IMR-90 (cell line): ENCODE measurements around the gene ATP2C2.

Source experiments
- BHLHE40 ChIP-seq: fragments of 150-350 bp; IDR thresholded peaks from 2 replicates; pipeline ENCODE4 v1.6.1; 2016; ENCODE audit warnings: mild to moderate bottlenecking, low read depth, low read length
- CEBPB ChIP-seq: IDR thresholded peaks from 2 replicates; pipeline ENCODE4 v1.6.1; 2012; ENCODE audit warnings: low read depth, low read length, improper control_type of control experiment
- CHD1 ChIP-seq: IDR thresholded peaks from 2 replicates; pipeline ENCODE4 v1.6.1; 2012; ENCODE audit warnings: low read depth, low read length, improper control_type of control experiment
- CTCF ChIP-seq: conservative IDR thresholded peaks from 2 replicates; pipeline ENCODE4 v1.5.1; 2012; ENCODE audit warnings: mild to moderate bottlenecking, low read depth, low read length, improper control_type of control experiment
- FOS ChIP-seq: fragments of 150-350 bp; IDR thresholded peaks from 2 replicates; pipeline ENCODE4 v1.6.1; 2016; ENCODE audit warnings: low read depth, low read length
- MAFK ChIP-seq: IDR thresholded peaks from 2 replicates; pipeline ENCODE4 v1.6.1; 2012; ENCODE audit warnings: low read depth, low read length, improper control_type of control experiment
- MAZ ChIP-seq: IDR thresholded peaks from 2 replicates; pipeline ENCODE4 v1.6.1; 2012; ENCODE audit warnings: low read depth, mild to moderate bottlenecking, low read length, improper control_type of control experiment, moderate library complexity, borderline replicate concordance
- MXI1 ChIP-seq: IDR thresholded peaks from 2 replicates; pipeline ENCODE4 v1.6.1; 2012; ENCODE audit warnings: low read depth, mild to moderate bottlenecking, low read length, moderate library complexity, borderline replicate concordance
- POLR2A ChIP-seq: IDR thresholded peaks from 2 replicates; pipeline ENCODE4 v1.6.1; 2012; ENCODE audit warnings: mild to moderate bottlenecking, low read depth, low read length
- RAD21 ChIP-seq: IDR thresholded peaks from 2 replicates; pipeline ENCODE4 v1.6.1; 2012; ENCODE audit warnings: low read length, improper control_type of control experiment
- RCOR1 ChIP-seq: IDR thresholded peaks from 2 replicates; pipeline ENCODE4 v1.6.1; 2012; ENCODE audit warnings: mild to moderate bottlenecking, low read length, improper control_type of control experiment; ENCODE audit not compliant: insufficient replicate concordance
- RFX5 ChIP-seq: IDR thresholded peaks from 2 replicates; pipeline ENCODE4 v1.8.0; 2012; ENCODE audit warnings: low read depth, mild to moderate bottlenecking, low read length, moderate library complexity
- SMC3 ChIP-seq: fragments of 150-350 bp; IDR thresholded peaks from 2 replicates; pipeline ENCODE4 v1.6.1; 2016; ENCODE audit warnings: low read depth, mild to moderate bottlenecking, antibody characterized with exemption, low read length, moderate library complexity
- USF2 ChIP-seq: fragments of 150-350 bp; IDR thresholded peaks from 2 replicates; pipeline ENCODE4 v1.6.1; 2017; ENCODE audit warnings: mild to moderate bottlenecking, antibody characterized with exemption, low read length, low read depth

- no peak for TF ChIP-seq CHD1
- TF ChIP-seq CTCF: no peak
- TF ChIP-seq SMC3: no peak
- TF ChIP-seq POLR2A: no peak
- TF ChIP-seq CEBPB: peak; percentile 61
- no peak for TF ChIP-seq RCOR1
- TF ChIP-seq MAFK: no peak
- no peak for TF ChIP-seq FOS
- TF ChIP-seq RFX5: no peak
- TF ChIP-seq RAD21: no peak
- TF ChIP-seq MAZ: no peak
- no peak for TF ChIP-seq BHLHE40
- no peak for TF ChIP-seq MXI1
- TF ChIP-seq USF2: no peak
Observed at GRCh38 chr16:84396537-84397008, 28.2 kb downstream of the ATP2C2 start.
